IPS DF 4.7 (cell line): ENCODE results near the gene ZNF485.

Experiments used
- DNase-seq: peaks from one replicate; pipeline ENCODE4 v3.0.0-alpha.2; 2013; ENCODE audit warnings: low spot score; ENCODE audit errors: extremely low read depth

ZNF485 gene

GRCh38 chr10:43667317-43667731 lies 61.1 kb downstream of the ZNF485 start:
- DNase-seq, result no peak
